ENCODE measurements around the gene RAB40C.

DNA sequence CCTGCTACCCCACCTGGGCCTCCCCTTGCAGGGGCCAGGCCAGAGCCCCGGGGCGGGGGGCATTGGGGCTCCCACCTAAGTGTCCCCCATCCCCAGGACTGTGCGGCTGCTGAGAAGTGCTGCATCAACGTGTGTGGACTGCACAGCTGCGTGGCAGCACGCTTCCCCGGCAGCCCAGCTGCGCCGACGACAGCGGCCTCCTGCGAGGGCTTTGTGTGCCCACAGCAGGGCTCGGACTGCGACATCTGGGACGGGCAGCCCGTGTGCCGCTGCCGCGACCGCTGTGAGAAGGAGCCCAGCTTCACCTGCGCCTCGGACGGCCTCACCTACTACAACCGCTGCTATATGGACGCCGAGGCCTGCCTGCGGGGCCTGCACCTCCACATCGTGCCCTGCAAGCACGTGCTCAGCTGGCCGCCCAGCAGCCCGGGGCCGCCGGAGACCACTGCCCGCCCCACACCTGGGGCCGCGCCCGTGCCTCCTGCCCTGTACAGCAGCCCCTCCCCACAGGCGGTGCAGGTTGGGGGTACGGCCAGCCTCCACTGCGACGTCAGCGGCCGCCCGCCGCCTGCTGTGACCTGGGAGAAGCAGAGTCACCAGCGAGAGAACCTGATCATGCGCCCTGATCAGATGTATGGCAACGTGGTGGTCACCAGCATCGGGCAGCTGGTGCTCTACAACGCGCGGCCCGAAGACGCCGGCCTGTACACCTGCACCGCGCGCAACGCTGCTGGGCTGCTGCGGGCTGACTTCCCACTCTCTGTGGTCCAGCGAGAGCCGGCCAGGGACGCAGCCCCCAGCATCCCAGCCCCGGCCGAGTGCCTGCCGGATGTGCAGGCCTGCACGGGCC is 42.8 kb downstream of the RAB40C start:
- TF ChIP-seq, protein P1, sequence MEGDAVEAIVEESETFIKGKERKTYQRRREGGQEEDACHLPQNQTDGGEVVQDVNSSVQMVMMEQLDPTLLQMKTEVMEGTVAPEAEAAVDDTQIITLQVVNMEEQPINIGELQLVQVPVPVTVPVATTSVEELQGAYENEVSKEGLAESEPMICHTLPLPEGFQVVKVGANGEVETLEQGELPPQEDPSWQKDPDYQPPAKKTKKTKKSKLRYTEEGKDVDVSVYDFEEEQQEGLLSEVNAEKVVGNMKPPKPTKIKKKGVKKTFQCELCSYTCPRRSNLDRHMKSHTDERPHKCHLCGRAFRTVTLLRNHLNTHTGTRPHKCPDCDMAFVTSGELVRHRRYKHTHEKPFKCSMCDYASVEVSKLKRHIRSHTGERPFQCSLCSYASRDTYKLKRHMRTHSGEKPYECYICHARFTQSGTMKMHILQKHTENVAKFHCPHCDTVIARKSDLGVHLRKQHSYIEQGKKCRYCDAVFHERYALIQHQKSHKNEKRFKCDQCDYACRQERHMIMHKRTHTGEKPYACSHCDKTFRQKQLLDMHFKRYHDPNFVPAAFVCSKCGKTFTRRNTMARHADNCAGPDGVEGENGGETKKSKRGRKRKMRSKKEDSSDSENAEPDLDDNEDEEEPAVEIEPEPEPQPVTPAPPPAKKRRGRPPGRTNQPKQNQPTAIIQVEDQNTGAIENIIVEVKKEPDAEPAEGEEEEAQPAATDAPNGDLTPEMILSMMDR (conservative IDR thresholded peaks at IDR 0.05 in 1 of 2, IDR thresholded peaks at IDR 0.05 in 1 of 2; ENCODE audit: extremely low read depth in 1 of 2, insufficient read depth in 1 of 2, low read depth in 1 of 2, low read length in 2 of 2), result no peak
- no peak for TF ChIP-seq EZH2 (IDR thresholded peaks at IDR 0.05; ENCODE audit: borderline replicate concordance, low read length)
